ENCODE results near the gene TMEM161A. TPM values are rescaled to one million over a fixed set of nuclear protein-coding genes. Genes with fewer than 3 reads are reported as not detected.
A peak's percentile ranks its signal among the peaks of the same experiment; 100 is the strongest.

TMEM161A gene
- total and polyA plus RNA-seq, 9 donors = 3.2 to 33.9 (median 23.9) TPM

DNA sequence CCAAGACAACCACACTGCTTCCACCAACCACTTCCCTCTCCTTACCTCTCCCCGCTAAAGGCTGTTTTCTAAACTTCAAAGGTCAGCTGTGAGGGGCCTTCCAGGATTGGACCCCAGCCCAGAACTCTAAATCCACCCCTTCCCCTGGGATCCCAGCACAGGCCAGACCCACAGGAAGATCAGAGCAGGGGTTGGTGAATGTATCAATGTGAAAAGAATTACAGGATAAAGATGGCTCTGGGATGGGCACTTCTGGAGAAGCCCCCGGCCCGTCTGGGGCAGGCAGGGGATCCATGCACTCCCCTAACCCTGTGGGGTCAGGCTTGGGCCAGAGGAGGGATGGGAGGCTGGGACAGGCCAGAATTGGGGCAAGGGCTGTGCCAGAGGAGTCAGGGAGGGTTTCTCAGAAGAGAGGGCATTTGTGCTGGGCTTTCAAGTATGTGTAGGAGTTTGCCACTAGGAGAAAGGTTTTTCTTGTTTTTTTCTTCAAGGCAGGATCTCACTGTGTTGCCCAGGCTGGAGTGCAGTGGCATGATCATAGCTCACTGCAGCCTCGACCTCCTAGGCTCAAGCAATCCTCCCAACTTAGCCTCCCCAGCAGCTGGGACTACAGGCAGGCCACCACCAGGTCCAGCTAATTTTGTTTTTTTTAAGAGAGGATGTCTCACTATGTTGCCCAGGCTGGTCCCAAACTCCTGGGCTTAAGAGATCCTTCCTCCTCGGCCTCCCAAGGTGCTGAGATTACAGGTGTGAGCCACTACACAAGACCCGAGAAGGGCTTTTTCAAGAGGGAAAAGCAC lies 32.8 kb upstream of the TMEM161A start:
- Histone ChIP-seq H3K36me3 (no peaks in the 10 kb centered on the region), H3K27me3 (no peaks in the 10 kb centered on the region), H3K4me3 (no peak overlapping the region), H3K27ac (no peak overlapping the region), H3K9me3 (no peaks in the 10 kb centered on the region), H3K4me1 (ENCODE audit: insufficient read depth) (peaks cover 7% of the 10 kb centered on the region)
- intact Hi-C loops (cut with DNase I) = loop anchor here in 1 of 4 donors (10.0 kb wide), 1 partner anchor 116 kb away; no protein-coding TSS in a partner anchor
- no peak for DNase-seq
- TF ChIP-seq EP300 (IDR thresholded peaks at IDR 0.05) = no peak
- WGBS, 3 donors = 62 to 69% (median 66%) methylated on average over 6 of the region's 6 CpGs

DNA sequence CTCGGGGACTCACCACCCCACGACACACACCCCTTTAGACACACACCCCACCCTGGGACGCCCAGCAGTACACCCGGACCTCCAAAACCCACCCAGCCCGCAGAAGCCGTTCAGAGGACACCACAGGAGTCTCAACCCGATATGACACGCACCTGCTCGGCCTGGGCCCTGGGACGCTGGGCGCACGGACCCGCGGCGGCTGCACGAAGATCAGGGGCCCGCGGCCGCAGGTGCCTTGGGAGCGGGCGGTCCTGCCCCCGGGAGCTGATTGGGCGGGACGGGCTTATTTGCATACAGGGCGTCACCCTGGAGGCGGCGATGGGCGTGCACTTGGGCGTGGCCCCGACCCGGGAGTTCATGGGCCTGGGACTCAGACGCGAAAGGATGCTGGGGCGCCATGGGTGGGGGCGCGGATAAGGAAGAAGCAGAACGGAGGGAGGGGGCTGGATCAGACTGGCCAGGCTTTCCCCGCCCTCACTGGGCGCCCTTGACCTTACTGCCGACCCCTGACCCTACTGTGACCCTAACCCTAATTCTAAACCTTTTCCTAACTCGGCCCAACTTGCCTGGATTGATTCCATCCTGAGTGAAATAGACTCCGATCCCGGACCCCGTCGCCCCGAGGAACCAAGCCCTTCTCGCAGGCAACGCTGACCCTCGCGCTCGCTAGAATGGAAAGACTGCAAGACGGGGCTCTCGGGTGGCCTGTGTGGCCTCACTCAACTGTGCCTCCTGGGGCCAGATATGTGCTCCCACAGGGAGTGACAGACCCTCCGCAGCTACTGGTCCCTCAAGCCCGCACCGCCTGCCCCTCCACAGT lies 32.0 kb upstream of the TMEM161A start, which contains the start of gene MEF2B:
Gene MEF2B (minus strand): TSS at position 211 of the 820 bp plus-strand sequence. CDS start 19,528 bp downstream, outside the sequence.
- Histone ChIP-seq H3K27me3 (no peaks in the 10 kb centered on the region), H3K27ac (no peak within 1 kb of the TSS), H3K36me3 (no peaks in the 10 kb centered on the region), H3K9me3 (no peaks in the 10 kb centered on the region), H3K4me1 (ENCODE audit: insufficient read depth) (peaks cover 7% of the 10 kb centered on the region), H3K4me3 (no peak within 1 kb of the TSS)
- peak; percentile 37 to 81 (median 64) for DNase-seq
- intact Hi-C loops (cut with DNase I) = loop anchor here in 1 of 4 donors (10.0 kb wide), 1 partner anchor 115 kb away; no protein-coding TSS in a partner anchor
- TF ChIP-seq, protein P1, sequence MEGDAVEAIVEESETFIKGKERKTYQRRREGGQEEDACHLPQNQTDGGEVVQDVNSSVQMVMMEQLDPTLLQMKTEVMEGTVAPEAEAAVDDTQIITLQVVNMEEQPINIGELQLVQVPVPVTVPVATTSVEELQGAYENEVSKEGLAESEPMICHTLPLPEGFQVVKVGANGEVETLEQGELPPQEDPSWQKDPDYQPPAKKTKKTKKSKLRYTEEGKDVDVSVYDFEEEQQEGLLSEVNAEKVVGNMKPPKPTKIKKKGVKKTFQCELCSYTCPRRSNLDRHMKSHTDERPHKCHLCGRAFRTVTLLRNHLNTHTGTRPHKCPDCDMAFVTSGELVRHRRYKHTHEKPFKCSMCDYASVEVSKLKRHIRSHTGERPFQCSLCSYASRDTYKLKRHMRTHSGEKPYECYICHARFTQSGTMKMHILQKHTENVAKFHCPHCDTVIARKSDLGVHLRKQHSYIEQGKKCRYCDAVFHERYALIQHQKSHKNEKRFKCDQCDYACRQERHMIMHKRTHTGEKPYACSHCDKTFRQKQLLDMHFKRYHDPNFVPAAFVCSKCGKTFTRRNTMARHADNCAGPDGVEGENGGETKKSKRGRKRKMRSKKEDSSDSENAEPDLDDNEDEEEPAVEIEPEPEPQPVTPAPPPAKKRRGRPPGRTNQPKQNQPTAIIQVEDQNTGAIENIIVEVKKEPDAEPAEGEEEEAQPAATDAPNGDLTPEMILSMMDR (IDR thresholded peaks at IDR 0.05) = no peak
- no peak for TF ChIP-seq POLR2A (IDR thresholded peaks at IDR 0.05)
- TF ChIP-seq EP300 (IDR thresholded peaks at IDR 0.05) = no peak
- 10 to 16% (median 14%) methylated on average over 52 to 56 of the region's 56 CpGs for WGBS, 3 donors

DNA sequence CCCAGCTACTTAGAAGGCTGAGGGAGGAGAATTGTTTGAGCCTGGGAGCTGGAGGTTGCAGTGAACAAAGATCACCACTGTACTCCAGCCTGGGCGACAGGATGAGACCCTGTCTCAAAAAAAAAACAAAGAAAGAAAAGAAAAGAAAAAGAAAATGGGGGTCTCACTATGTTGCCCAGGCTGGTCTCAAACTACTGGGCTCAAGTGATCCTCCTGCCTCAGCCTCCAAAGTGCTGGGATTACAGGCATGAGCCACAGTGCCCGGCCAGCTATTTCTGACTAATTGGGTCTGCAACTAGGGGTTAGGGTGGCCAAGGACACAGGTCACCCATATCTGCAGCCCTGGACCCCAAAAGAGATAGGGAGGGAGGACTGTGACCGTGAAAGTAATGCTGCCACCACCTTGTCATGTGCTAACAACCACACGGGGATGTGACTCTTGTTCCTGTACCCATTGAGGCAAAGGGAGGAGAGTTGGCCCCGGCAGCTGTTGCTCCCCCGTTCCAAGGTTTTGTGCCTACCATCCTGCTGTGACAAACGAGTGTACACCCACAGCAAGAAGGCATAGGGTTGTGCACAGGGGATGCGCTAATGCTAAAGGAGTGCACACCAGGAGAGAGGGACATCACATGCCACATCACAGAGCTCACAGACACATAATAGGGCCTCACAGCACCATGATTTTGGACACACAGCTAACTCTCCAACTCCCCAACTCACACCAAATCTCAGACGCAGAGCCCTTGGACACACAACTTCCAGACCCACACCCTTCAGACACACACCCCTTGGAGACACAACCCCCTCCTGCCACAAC lies 31.2 kb upstream of the TMEM161A start:
- TF ChIP-seq, protein P1 (IDR thresholded peaks at IDR 0.05) = no peak
- TF ChIP-seq POLR2A (IDR thresholded peaks at IDR 0.05) (no peak), EP300 (IDR thresholded peaks at IDR 0.05) (no peak)
- WGBS, 3 donors = 74 to 81% (median 80%) methylated on average over 9 of the region's 9 CpGs
- H3K4me3 ChIP-seq = no peak overlapping the region
- H3K27me3 ChIP-seq = no peaks in the 10 kb centered on the region
- H3K27ac ChIP-seq = no peak overlapping the region
- H3K36me3 ChIP-seq = no peaks in the 10 kb centered on the region
- intact Hi-C loops (cut with DNase I) = loop anchor here in 1 of 4 donors (10.0 kb wide), 1 partner anchor 115 kb away; no protein-coding TSS in a partner anchor
- DNase-seq = no peak
- H3K9me3 ChIP-seq = no peaks in the 10 kb centered on the region
- H3K4me1 ChIP-seq (ENCODE audit: insufficient read depth) = peaks cover 7% of the 10 kb centered on the region

DNA sequence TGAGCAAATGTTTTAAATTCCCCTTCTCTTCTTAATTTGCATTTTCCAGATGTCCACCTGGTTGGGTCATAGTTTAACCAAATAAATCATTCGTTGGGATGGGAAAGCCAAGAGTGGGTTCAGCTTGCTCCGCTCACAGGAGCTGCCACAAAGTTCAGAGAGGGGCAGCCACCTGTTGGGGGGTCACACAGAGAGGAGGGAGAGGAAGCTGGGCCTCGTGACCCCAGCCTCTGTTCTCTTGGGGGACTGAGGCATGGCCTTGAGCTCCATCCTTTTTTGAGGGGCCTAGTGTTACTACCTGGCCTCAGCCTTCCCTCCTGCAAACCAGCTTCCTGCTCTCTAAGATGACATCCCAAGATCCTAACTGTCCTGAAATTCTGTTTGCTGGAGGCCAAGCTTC lies 29.3 kb upstream of the TMEM161A start:
- no peaks in the 10 kb centered on the region for H3K27me3 ChIP-seq
- no peak overlapping the region for H3K27ac ChIP-seq
- H3K36me3 ChIP-seq = no peaks in the 10 kb centered on the region
- 62 to 72% (median 71%) methylated on average over 3 of the region's 3 CpGs for WGBS, 3 donors
- DNase-seq = no peak
- peaks cover 7% of the 10 kb centered on the region for H3K4me1 ChIP-seq (ENCODE audit: insufficient read depth)
- no peak overlapping the region for H3K4me3 ChIP-seq
- no peaks in the 10 kb centered on the region for H3K9me3 ChIP-seq
- intact Hi-C loops (cut with DNase I) = no loop called here
- TF ChIP-seq EP300 (IDR thresholded peaks at IDR 0.05) (no peak), POLR2A (IDR thresholded peaks at IDR 0.05) (no peak)
- TF ChIP-seq, protein P1 (IDR thresholded peaks at IDR 0.05) = no peak

Measured in ovary (tissue), 9 donors.